Kasumi-1 (cell line): Measurements from ENCODE around the gene SH3RF3.
"Not testable (repeated sequence)": the region's sequence is repeated elsewhere in the genome, so short reads cannot be mapped to it uniquely, and the experiment has no call there.

ENCODE experiments used
- DNase-seq, 2 experiments: peaks; one replicate each; lab custom pipeline; 2025; lab: John Stamatoyannopoulos, UW

SH3RF3 gene

GRCh38 chr2:109218792-109219126 lies 89.8 kb downstream of the SH3RF3 start:
- DNase-seq = no peak

DNA sequence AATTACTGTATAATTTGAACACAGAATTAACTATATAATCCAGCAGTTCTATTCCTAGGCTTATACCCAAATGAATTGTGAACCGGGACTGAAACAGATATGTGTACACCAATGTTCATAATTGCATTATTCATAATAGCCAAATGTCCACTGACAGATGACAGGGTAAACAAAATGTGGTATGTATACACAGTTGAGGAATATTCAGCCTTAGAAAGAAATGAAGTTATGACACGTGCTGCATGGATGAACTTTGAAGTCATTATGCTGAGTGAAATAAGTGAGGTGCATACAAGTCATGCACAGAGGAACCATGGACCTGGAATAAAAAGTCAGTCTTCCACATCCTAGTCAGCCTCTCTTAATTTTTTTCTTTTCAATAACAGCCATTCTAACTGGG lies 91.9 kb downstream of the SH3RF3 start:
- DNase-seq = no peak

- not testable (repeated sequence) for DNase-seq
These were observed 92.3 kb downstream of the SH3RF3 start for GRCh38 chr2:109221316-109221715.

- no peak for DNase-seq
These were observed 93.4 kb downstream of the SH3RF3 start for GRCh38 chr2:109222422-109222821.

DNA sequence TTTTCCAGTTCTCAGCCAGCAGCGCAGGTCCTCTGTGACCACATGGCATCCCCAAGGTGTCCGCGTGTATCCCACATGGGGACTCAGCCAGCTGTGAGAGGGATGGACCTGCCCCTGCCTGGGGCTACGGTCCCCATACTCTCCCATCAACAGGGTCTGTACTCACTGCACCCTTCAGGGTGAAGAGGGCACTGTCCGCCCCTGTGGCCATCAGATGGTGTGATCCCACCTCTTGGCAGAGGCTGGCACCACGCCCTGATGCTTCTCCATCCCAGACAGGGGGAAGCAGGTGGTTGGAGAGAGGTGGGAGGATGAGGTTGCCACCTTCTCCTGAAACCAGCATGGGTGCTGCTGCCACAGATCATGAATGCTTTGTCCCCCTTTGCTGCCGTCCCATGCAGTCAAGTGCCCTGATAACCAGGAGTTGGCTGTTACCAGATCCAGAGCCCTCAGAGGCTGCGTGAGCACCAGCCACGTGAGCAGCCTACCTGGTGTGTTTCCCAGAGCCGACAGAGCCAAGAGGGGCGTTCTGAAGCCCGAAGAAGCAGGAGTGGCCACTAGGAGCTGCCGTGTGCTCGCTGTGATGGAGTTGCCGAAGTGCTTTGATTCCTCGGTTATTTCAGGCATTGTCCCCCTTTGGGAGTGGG lies 93.9 kb downstream of the SH3RF3 start:
- no peak for DNase-seq

DNA sequence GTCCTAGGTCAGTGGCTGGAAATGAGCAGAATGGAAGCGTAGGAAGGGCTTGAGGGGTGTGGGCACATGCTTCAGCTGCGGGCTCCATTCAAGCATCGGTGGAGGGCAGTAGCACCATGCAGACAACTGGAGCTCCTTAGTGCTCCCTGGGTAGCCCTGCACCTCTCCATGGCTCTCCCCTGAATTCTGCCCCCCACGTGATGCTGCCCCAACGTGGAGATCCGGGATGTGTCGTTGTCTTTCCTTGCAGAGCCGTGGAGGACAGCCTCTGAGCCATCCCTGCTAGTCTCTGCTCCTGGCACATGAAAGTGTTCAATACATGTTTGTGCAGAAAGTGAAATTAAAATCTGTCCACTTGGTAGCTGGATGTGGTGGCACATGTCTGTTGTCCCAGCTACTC lies 94.5 kb downstream of the SH3RF3 start:
- DNase-seq = no peak

- DNase-seq = not testable (repeated sequence)
These were observed 95.3 kb downstream of the SH3RF3 start for GRCh38 chr2:109224341-109224740.

GRCh38 chr2:109225170-109225782 lies 96.3 kb downstream of the SH3RF3 start:
- no peak for DNase-seq

GRCh38 chr2:109226128-109226527 lies 97.1 kb downstream of the SH3RF3 start:
- no peak for DNase-seq

DNA sequence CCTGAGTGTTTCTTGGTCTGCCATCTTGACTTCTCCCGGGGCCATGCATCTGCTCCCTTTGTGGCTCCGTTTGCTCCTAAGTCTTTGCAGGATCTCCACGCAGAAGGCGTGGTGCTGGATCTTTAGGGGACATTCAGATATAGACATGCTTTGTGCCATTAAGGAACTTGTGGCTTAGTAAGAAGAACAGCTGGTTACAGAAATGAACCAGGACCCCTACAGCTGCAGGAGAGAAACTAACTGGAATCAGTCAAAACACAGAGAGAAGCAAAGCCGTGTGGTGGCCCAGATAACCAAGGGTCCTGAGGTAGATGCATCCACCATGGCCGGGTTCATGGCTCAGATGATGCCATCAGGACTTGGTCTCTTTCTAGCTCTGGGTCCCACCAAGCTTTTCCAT lies 97.6 kb downstream of the SH3RF3 start:
- DNase-seq = no peak

DNA sequence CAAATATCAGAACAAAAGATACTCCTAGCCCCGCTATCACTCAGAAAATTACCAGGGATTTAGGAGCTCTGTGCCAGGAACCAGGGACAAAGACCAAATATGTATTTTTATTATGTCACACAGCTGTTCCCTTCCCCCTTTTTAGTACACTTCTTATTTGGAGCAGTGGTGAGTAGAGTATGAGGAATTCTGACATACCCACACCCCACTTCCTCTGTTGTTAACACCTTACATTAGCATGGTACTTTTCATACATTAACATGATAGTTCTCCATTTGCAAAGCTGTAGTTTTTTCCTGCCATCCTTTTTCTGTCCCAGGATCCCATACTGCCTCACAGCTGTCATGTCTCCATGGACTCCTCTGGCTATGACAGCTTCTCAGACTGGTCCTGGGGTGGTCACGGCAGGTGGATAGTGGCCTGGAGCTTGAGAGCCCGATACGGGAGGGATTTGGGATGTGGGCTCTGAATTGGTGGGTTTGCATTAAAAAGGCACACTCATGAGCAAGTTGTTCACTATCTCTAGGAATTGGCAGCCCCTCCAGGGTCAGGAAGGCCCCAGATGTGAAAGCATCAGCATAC lies 100.2 kb downstream of the SH3RF3 start:
- DNase-seq = no peak

GRCh38 chr2:109230941-109231420 lies 102.0 kb downstream of the SH3RF3 start:
- peak in 1 of 2 experiments; percentile 22 for DNase-seq

DNA sequence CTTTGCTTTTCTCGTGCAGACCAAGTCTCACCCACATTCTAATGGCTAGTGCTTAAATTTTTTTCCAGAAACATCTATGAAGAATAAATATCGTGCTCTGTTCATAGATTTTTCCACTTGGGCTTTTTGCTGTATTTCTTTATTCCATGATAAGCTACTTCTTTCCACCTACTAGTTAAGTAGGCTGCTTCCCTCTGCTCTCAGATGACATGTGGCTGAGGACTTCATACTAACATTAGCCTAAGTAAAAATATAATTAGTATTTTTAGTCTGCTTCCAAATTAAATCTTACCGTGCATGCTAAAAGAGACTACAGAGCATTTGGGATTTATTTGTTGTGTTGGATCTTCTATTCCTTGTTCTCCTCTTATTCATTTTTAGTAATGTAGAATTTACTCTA lies 102.4 kb downstream of the SH3RF3 start:
- DNase-seq = no peak

DNA sequence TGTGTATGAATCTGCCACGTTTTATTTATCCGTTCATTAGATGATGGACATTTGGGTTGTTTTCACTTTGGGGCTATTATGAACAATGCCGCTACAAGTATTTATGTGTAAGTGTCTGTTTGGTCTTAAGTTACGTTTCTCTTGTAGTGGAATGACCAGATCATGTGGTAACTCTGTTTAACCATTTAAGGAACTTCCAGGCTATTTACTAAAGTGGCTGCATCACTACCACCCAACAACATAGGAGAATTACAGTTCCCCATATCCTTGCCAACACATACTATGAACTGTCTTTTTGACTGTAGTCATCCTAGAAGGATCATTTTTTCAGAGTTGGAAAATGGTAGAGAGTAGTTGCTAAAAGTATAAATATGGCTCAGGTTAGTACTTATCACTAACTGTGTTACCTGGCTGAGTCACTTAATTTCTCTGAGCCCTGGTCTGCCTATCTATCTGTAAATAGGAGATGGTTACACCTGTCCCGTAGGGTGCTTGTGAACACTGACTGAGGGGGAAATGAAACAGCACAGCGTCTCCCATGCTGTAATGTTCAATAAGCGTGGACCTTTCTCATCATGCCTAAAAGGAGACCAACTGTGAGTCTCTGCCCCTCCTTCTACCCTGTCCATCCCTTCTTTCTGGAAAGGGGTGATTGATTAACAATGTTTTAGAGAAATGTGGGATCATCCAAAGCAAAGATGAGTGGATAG lies 103.1 kb downstream of the SH3RF3 start:
- no peak for DNase-seq

DNA sequence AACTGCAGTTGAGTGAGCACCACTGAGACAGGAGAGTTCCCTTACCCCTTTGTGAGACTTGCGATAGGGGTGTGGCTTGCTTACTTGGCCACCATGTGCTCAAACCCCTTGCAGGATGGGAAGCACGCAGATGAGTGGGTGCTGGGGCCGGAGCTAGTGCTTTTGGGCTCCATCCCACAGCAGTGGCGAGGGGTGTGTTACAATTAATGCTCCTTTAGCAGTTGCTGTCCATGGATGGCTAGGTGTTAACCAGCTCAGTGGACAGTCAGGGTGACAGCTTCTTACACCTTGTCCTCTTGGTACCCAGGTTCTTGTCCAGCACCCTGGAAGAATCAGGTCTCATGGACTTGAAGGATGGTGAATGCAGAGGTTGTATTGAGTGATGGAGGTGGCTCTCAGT lies 103.9 kb downstream of the SH3RF3 start:
- no peak for DNase-seq

DNA sequence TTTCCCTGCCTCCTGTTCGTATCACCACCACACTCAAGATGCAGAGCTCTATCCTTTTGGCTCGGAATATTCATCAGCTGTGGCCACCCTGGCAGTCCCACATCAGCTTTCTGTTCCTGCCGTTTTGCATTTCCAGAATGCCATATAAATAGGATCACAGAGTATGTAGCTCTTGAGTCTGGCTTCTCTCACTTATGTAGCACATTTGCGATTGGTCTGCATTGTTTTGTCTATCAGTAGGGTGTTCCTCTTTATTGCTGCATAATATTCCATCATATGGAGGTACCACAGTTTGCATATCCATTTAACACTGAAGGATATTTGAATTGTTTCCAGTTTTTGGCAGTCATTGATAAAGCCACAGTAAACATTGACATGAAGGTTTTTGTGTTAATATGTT lies 104.6 kb downstream of the SH3RF3 start:
- DNase-seq = no peak

GRCh38 chr2:109234355-109234754 lies 105.3 kb downstream of the SH3RF3 start:
- DNase-seq = no peak

GRCh38 chr2:109236147-109236546 lies 107.1 kb downstream of the SH3RF3 start:
- DNase-seq = no peak

- no peak for DNase-seq
These were observed 108.8 kb downstream of the SH3RF3 start for GRCh38 chr2:109237792-109238191.

- peak; percentile 96 to 98 for DNase-seq
These were observed 109.6 kb downstream of the SH3RF3 start for GRCh38 chr2:109238580-109238979.

GRCh38 chr2:109239720-109240119 lies 110.7 kb downstream of the SH3RF3 start:
- DNase-seq = peak in 1 of 2 experiments; percentile 14

GRCh38 chr2:109242210-109242653 lies 113.2 kb downstream of the SH3RF3 start:
- no peak for DNase-seq
